Measurements from ENCODE around the gene TBCC. TPM values are rescaled to one million over a fixed set of nuclear protein-coding genes. Genes with fewer than 3 reads are reported as not detected.

TBCC gene
- total and polyA plus RNA-seq, 10 of the 15 experiments (the other 5 are each of a cell fraction or from before 2014, with no cell fraction given) = 2.5 to 41.9 (median 20.3) TPM

- ChIA-PET CTCF (interaction anchor here (1.4 kb wide), 1 partner anchor 14 kb away, joined by 3 read pairs; no protein-coding TSS in a partner anchor), POLR2A (no interaction called here), SMC1A (ENCODE audit: uncharacterized antibody, unreplicated experiment) (no interaction called here), RAD21 (ENCODE audit: unreplicated experiment) (no interaction called here)
- 22% methylated on average over 5 of the region's 5 CpGs for WGBS (ENCODE audit: insufficient coverage, insufficient replicate concordance, low lambda C conversion rate, missing lambda C conversion rate)
- Histone ChIP-seq H2AFZ (ENCODE audit: control insufficient read depth, low read depth, low read length) (no peak overlapping the region), H4K20me1 (ENCODE audit: control insufficient read depth, insufficient read depth) (no peaks in the 10 kb centered on the region), H3K9me3 (replicated peaks; ENCODE audit: control insufficient read depth, insufficient read depth, low read length) (peaks cover 4% of the 10 kb centered on the region; the same call in 1 of the 3 replicates), H3K27me3 (replicated peaks in 1 of 2; ENCODE audit: control insufficient read depth in 2 of 2, insufficient read depth in 2 of 2, low read length in 1 of 2) (no peaks in the 10 kb centered on the region; a peak in 1 of 4 replicates), H3K27ac (ENCODE audit: control insufficient read depth, insufficient read depth) (no peak overlapping the region), H3K4me1 (ENCODE audit: control insufficient read depth, insufficient read depth, low read length) (no peaks in the 10 kb centered on the region), H3K79me2 (ENCODE audit: control insufficient read depth, insufficient read depth, low read length) (no peaks in the 10 kb centered on the region), H3K36me3 (ENCODE audit: control insufficient read depth in 2 of 2, insufficient read depth in 2 of 2, low read length in 1 of 2) (no peaks in the 10 kb centered on the region), H3K4me3 (no peak overlapping the region), H3K4me2 (ENCODE audit: control insufficient read depth, insufficient read depth) (no peak overlapping the region), H3K9ac (ENCODE audit: control insufficient read depth, insufficient read depth, low read length) (no peak overlapping the region)
- no peak for TF ChIP-seq STAT3 (IDR thresholded peaks at IDR 0.05; ENCODE audit: low read depth, low read length)
- TF ChIP-seq NBN (IDR thresholded peaks at IDR 0.05) = no peak
- no peak for TF ChIP-seq TCF12 (IDR thresholded peaks at IDR 0.05; ENCODE audit: low read depth, low read length)
- TF ChIP-seq STAT1 (conservative IDR thresholded peaks at IDR 0.05) = no peak
- no peak for TF ChIP-seq IRF4 (IDR thresholded peaks at IDR 0.05; ENCODE audit: low read depth, low read length)
- TF ChIP-seq PML (IDR thresholded peaks at IDR 0.05; ENCODE audit: low read length) = no peak
- TF ChIP-seq MAX (IDR thresholded peaks at IDR 0.05; ENCODE audit: low read depth, low read length) = no peak
- no peak for TF ChIP-seq SKIL (IDR thresholded peaks at IDR 0.05; ENCODE audit: low read depth, poor library complexity, severe bottlenecking)
- TF ChIP-seq POU2F2 (IDR thresholded peaks at IDR 0.05; ENCODE audit: borderline replicate concordance, low read depth, low read length) = no peak
- no peak for TF ChIP-seq RAD51 (IDR thresholded peaks at IDR 0.05)
- TF ChIP-seq RUNX3 (IDR thresholded peaks at IDR 0.05; ENCODE audit: low read length) = no peak
- no peak for TF ChIP-seq ZSCAN29 (IDR thresholded peaks at IDR 0.05)
- no peak for TF ChIP-seq NR2C1 (IDR thresholded peaks at IDR 0.05)
- no peak for TF ChIP-seq MEF2A (IDR thresholded peaks at IDR 0.05; ENCODE audit: insufficient read depth, low read depth, low read length)
- no peak for TF ChIP-seq ZNF207 (IDR thresholded peaks at IDR 0.05; ENCODE audit: borderline replicate concordance)
- TF ChIP-seq BCLAF1 (IDR thresholded peaks at IDR 0.05) = no peak
- TF ChIP-seq CHD1 (IDR thresholded peaks at IDR 0.05; ENCODE audit: low read depth, low read length) = no peak
- TF ChIP-seq TCF7 (IDR thresholded peaks at IDR 0.05; ENCODE audit: borderline replicate concordance) = no peak
- ATAC-seq (no peak), DNase-seq (ENCODE audit: low read depth, low spot score) (no peak), FAIRE-seq (peak; percentile 13)
- intact Hi-C loops (cut with micrococcal nuclease; ENCODE audit: unreplicated experiment) = no loop called here
- BruUV-seq (replicated peaks) = no TSS peak
- in situ Hi-C loops (cut with MboI) = no loop called here
These were observed 34.0 kb downstream of the TBCC start for GRCh38 chr6:42711930-42712329.
